Stimulated activated CD8-positive, alpha-beta memory T cell treated with anti-CD3 and anti-CD28 coated beads, Interleukin-2, amount 100 ng/mL, for 48 hours (primary cell): ENCODE measurements around the gene CDR2L.
"Not testable (repeated sequence)": the region's sequence is repeated elsewhere in the genome, so short reads cannot be mapped to it uniquely, and the experiment has no call there.

Source experiments
- DNase-seq, 2 donors: peaks; one replicate each; pipeline ENCODE4 v3.0.0-alpha.2; 2020; ENCODE audit warnings: low read depth in 2 of 2

CDR2L gene

DNA sequence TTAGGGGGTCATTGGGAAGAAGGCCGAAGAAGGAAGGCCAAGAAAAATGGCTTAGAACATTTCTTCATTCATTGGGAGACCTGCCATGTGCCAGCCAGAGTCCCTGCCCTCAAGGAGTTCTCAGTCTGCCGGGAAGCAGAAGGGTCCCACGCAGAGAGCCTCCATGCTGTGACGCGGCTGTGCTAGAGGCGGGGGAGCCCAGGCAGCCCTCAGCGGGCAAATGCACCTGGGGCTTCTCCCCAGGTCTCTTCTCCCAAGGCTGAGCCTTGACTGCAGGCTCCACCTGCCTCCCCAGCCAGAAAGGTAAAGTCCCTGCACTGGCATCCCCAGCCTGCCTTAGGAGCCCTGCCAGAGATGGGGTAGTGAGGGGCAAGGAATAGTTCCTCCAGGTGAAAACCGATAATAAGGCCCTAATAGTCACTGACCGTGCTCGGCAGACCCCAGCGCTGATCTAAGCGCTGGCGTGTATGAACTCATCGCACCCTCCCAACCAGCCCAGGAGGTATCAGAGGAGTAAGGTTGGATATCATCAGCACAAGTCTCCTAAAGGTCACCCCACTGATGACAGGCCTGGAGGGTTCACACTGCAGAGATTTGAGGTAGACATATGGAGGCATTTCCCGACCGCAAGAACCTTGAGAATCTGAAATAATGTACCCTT lies 6.0 kb upstream of the CDR2L start:
- DNase-seq, result no peak

DNA sequence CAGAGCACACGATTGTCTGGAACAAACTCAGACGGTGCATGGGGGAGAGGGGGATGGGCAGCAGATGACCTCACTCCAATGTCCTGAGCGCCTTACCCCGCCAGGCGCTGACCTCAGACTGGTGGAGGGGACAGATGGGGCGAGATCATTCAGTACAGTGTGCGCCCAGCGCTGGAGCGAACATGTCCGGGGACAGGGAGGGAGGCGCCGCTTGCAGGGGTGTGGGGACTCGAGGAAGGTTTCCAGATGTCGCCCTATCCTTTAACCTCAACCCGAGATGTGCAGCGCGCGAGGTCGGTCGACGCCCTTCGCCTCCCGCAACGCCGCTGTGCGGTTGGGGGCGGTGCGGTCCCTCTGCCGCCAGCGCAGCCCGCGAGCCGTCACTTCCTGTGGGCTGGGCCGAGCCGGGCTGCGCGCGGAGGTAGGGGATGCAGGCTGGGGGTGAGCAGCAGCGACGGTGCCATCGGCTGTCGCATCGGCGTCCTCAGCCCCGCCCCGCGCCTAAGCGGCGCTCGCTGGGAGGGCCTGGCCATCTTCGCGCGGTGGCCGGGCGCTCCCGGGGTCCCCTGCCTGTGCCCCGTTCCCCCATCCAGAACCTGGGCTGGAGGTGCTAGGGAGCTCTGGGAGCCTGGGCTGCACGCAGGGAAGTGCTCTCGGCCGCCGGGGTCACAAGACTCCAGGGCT lies 5.3 kb upstream of the CDR2L start:
- peak; percentile 58 to 69 for DNase-seq

DNA sequence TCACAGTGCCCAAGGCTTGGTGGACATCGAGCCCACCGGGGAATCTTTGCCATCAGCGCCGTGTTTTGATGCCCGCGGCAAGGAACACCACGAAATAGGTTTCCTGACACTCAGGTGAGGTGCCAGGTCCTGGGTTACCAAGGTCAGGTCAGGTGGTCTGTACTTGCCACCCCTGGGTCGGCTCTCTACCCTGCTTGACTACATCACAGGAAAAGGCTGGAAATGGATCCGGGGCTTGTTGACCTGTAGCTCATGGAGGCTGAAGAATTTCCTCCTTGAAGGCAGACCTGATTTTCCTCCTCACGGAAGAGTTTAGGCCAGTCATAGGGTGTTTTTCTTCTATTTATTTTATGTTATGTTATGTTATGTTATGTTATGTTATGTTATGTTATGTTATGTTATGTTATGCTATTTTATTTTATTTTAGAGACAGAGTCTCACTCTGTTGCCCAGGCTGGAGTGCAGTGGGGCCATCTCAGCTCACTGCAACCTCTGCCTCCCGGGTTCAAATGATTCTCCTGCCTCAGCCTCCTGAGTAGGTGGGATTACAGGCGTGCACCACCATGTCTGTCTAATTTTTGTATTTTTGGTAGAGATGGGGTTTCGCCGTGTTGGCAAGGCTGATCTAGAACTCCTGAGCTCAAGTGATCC lies 4.6 kb upstream of the CDR2L start:
- not testable (repeated sequence) for DNase-seq

DNA sequence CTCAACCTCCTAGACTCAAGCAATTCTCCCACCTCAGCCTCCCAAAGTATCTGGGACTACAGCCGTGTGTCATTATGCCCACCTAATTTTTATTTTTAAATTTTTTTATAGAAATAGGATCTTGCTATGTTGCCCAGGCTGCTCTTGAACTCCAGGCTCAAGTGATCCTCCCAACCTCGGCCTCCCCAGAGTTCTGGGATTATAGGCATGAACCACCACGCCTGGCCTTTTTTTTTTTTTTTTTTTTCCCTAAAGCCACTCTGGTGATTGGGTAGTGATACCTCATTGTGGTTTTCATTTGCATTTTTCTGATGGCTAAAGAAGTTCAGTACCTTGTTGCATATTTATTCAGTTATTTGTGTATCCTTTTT lies 1.2 kb upstream of the CDR2L start:
- DNase-seq, result no peak

DNA sequence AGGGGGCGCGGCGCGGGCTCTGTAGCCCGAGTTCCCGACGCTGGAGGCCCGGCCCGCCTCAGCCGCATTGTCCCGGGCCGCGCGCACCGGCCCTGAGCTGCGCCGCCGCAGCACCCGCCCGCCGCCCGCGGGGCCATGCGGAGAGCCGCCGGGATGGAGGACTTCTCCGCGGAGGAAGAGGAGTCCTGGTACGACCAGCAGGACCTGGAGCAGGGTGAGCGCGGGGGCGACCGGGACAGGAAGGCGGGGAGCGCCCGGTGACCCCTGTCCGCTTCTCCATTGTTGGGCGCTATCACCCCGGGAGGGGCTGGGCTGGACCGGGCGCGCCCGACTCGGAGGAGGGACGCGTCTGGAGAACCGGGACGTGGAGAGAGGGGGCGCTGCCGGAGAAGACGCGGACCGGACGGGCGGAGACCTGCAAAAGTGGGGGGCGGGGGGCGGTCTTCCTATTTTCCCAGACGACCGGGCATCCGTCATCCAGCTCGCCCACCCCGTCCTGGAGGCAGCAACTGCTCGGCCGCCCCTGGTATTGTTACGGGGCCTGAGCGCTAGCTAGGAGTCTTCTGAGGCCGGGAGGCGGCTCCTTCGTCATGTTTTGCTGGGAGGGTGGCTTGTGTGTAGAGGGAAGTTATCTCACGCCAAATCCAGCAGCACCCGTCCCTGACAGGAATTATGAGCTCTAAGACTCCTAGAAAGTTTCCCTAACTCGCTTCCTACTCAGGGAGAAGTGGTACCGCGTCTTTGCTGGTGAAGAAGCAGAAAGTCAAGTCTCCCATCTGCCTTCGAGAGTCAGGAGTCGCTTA lies 678 bp downstream of the CDR2L start:
- no peak for DNase-seq

DNA sequence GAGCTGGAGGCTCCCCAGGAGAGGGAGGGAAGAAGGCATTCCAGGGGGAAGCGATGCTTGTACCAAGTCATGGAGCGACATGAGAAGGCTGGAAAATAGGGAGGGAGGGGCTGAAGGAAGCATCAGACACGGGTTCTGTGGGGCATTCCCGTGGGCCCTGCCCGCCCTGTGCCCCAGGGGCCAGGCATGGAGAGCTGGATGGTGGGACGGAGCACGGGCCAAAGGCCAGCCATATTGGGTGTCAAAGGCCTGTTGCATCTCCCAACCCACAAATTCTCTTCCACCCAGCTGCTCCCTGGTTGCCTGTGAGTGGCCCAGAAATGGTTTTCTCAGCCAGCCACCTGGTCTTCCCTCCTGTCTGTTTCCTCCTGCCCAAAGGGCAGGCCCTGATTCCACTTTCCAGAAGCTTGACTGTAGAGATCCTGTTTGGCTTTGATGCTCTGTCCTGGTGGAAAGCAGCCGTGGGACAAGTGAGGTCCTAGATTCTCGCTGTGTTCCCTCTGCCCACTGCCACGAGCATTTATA lies 3.2 kb downstream of the CDR2L start:
- DNase-seq, result no peak

DNA sequence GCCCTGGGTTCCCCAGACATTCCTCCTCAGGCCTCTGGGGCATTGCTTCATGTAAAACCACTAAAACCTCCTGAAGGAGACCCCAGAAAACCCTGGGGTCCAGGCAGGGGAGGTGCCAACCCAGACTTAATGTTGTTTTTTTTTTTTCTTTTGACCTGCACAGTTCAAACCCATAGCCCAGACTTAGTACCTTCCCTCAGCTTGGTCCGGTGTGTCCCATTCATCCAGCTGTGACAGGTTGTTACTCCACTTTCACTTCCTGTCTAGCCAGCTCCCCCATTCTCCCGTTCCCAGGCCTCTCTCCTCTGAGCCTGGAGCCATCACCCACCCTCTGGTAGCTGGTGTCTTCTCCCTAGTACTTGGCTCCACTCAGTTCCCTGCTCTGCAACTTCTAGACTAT lies 4.8 kb downstream of the CDR2L start:
- DNase-seq, result no peak

DNA sequence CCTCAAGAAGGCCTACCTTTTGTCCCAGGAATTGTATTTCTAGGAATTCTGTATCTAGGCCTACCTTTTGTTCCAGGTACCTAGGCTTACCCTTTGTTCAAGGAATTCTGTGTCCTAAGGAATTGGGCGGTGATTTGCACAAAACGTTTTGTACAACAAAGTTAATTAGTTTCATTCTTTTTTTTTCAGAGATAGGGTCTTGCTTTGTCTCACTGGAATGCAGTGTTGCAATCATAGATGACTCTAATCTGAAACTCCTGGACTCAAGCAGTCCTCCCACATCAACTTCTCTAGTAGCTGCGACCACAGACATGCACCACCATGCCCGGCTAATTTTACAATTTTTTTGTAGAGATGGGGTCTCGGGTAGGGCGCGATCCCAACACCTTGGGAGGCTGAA lies 7.0 kb downstream of the CDR2L start:
- DNase-seq, result no peak

DNA sequence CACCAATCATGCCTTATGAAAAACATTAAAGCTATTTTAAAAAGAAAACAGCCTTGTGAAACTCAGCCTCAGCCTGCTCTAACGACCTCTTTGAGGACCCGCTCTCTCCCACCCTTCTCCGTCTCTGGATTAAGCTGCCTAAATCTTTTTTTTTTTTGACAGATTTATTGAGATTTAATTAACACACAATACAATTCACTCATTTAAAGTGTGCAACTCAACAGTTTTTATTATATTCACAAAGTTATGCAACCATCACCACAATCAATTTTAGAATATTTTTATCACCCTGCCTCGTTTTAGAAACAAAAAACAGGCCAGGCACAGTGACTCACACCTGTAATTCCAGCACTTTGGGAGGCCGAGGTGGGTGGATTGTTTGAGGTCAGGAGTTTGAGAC lies 8.4 kb downstream of the CDR2L start:
- no peak for DNase-seq

DNA sequence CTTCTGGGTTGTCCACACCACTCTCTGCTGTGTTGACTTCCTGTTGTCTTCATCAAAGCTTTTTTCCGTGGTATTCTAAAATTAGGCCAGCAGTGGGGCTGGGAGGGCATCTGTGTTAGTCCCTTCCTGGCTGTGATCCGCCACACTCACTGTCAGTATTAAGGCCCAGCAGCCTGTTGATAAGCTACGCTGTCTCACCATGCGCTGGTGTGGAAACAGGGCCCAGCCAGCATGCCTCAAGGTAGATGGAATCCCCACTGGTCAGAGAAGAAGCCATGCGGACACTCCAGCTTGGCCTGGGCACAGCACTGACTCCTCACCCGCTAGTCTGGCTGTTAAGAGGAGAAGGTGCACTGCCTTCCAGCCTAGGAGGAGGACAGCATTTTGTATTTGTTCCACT lies 11.4 kb downstream of the CDR2L start:
- DNase-seq, result no peak

DNA sequence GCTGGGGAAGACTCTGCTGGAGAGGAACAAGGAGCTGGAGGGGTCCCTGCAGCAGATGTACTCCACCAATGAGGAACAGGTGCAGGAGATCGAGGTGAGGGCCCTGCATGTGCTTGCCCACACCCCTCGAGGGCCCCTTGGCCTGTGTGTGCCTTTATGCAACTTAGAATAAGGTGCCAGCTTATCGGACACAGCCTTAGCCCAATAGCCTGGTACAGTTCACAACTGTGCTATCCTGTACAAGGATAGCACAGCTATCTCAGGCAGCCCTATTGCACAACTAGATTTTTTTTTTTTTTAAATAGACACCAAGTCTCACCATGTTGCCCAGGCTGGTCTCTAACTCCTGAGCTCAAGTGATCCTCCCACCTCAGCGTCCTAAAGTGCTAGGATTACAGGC lies 12.1 kb downstream of the CDR2L start:
- DNase-seq, result no peak

DNA sequence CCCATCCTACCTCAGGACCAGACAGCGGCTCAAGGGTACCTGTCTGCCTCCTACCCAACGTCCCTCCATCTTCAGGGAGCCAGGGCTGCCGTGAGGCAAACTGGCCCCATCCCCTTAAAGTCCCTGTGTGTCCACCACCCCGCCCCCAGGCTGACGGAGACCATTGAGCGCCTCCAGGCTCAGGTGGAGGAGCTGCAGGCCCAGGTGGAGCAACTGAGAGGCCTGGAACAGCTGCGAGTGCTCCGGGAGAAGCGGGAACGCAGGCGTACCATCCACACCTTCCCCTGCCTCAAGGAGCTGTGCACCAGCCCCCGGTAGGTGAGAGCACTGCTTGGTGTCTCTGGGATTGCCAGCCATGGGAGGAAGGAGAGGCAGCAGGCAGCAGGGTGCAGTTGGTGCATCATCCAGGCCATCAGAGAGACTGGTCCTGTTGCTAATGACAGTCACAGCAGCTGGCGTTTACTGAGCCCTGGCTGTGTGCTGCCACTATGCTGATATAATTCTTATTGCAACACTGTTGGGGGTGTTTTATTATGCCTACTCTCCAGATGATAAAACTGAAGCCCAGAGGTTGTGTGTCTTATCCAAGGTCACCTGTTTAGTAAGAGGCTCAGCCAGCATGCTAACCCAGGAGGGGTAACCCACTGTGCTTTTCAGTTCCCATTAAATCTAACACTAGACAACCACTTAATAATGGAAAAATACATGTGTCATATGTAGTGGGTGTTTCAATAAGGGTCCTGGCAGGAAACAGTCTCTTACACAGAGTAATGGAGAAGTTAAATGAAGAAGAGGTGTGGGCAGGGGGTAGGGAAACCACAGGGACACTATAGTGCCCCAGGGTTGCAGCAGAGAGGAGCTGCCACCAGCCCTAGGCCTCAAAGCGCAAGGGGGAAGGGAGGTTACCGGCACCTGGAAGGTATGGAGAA lies 14.7 kb downstream of the CDR2L start:
- no peak for DNase-seq

DNA sequence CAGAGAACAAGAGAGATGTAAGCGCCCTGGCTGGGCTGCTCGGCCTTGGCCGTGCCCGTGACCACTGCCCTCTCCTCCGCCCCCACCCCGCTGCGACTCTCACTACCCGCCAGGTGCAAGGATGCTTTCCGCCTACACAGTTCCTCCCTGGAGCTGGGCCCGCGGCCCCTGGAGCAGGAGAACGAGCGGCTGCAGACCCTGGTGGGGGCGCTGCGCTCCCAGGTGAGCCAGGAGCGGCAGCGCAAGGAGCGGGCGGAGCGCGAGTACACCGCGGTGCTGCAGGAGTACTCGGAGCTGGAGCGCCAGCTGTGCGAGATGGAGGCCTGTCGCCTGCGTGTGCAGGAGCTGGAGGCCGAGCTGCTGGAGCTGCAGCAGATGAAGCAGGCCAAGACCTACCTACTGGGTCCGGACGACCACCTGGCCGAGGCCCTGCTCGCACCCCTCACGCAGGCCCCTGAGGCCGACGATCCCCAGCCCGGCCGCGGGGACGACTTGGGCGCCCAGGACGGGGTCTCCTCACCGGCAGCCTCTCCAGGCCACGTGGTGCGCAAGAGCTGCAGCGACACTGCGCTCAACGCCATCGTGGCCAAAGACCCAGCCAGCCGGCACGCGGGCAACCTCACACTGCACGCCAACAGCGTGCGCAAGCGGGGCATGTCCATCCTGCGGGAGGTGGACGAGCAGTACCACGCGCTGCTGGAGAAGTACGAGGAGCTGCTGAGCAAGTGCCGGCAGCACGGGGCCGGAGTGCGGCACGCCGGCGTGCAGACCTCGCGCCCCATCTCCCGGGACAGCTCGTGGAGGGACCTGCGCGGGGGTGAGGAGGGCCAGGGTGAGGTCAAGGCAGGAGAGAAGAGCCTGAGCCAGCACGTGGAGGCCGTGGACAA lies 15.9 kb downstream of the CDR2L start:
- no peak for DNase-seq

DNA sequence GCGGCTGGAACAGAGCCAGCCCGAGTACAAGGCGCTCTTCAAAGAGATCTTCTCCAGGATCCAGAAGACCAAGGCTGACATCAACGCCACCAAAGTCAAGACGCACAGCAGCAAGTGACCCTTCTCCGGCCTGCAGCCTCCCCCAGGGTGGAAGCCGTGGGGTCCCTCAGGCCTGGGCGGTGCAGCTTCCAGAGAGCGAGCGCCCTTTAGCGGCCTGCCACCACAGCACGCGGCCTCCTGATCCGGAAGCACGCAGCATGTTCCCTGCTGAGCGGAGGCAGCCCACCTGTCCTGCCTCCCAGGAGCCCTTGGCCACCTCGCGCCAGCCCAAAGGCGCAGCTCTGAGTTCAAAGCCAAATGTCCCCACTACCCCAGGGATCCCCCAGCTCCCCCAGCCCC lies 16.5 kb downstream of the CDR2L start:
- DNase-seq, result no peak

DNA sequence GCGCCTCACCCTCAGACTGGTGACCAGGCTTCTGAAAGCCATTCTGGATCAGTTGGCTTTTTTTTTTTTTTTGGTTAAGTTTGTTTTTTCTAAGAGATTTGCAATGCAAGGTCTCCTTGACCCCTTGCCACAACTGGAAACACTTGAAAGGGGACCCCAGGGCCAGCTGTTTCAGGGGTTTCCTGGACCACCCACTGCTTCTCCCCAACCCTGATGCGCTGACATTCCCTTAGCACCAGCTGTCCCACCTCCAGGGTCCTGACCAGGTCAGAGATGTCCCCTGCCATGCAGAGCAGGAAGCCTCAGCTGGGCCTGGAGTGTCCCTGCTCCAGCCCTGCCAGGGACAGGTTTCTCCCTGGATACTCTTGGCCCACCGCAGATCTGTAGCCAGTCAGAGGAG lies 16.9 kb downstream of the CDR2L start:
- no peak for DNase-seq

DNA sequence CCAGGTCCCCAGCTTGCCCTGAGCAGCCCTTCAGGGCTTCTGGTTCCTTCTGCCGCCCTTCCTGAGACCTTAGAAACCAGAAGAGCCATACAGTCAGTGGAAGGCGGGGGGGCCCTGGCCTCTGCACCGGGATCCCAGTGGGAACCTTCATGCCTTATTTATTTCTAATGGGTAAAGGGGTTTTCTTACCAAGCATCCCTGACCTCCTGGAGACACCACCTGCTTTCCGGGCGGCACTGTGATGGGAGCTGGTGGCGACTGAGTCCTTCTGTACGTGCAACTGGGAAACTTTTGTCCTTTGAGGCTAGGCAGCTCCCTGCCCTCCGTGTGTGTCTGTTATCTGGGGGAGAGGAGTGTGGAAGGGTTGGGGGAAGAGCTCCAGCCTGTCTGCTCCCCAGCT lies 17.9 kb downstream of the CDR2L start:
- no peak for DNase-seq

DNA sequence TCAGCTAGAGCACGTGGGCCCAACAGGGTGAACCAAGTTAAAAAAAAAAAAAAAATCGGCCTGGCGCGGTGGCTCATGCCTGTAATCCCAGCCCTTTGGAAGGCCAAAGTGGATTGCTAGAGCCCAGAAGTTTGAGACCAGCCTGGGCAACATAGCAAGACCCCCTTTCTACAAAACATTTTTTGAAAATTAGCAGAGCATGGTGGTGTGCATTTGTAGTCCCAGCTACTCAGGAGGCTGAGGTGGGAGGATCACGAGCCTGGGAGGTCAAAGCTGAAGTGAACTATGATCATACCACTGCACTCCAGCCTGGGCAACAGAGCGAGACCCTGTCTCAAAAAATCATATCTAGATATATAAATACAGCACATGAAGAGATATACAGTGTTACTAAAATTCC lies 18.7 kb downstream of the CDR2L start:
- not testable (repeated sequence) for DNase-seq

DNA sequence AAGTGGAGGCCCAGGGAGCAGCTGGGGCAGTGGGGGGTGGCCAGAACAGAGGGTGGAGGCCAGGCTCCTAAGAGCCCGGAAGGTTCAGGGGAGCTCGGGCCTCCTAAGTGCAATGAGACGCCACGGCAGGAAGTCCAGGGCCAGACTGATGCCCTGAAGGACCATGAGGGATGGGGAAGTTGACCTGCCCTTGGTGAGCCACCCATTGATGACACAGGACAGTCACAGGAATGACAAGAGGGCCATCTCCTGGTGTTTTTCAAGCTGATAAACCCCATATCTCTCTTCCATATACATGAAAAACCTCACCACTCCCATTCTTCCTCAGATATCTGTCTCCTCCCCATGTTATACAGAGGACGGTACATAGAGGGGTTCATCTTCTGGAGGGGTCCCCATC lies 19.2 kb downstream of the CDR2L start:
- DNase-seq, result no peak

DNA sequence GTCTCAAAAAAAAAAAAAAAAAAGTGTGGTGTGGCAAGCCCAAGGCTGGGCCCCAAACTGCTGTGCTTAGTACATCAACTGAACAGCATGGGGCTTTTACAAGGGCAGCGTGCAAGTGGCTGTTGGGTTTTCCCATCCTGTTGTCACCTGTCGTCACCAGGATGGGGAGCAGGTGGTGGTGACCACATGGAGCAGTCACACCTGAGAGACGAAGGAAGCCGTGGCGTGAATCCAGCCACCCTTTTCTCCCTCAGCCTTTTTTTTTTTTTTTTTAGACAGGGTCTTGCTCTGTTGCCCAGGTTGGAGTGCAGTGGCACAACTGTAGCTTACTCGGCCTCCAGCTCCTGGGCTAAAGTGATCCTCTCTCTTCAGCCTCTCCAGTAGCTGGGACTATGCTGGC lies 20.9 kb downstream of the CDR2L start:
- DNase-seq, result no peak

DNA sequence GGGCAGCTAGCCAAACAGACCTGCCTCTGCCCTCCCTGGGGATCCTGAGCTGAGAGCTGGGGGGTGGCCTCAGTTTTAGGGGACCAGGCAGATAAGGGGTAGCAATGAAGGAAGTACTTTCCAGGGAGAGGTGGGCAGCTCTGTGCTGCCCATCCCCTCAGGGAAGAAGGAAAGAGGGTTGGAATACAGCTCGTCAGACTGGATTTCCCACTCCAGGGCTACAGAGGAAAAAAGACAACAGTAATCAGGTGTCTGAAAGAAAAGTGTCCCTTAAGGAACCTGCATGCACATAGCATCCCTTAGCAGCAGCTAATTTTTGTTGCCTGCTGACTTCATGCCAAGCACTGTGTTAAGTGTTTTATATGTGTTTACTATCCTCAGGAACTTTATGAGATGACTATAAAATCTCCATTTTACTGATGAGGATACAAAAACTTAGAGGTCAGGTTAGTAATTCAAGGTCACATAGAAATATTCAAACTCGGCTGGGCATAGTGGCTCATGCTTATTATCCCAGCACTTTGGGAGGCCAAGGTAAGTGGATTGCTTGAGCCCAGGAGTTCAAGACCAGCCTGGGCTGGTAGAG lies 21.8 kb downstream of the CDR2L start:
- DNase-seq, result no peak
